ENCODE data around the gene VAMP5. TPM values are rescaled to one million over a fixed set of nuclear protein-coding genes. Genes with fewer than 3 reads are reported as not detected.

VAMP5 gene
- total and polyA plus RNA-seq, 4 donors, result 9.7 to 74.6 (median 40.2) TPM

GRCh38 chr2:85564144-85564563 lies 20.1 kb upstream of the VAMP5 start:
- no peaks in the 10 kb centered on the region for H3K9me3 ChIP-seq (ENCODE audit: control insufficient read depth in 4 of 4, low read length in 3 of 4)
- no peaks in the 10 kb centered on the region for H3K36me3 ChIP-seq (ENCODE audit: control insufficient read depth in 4 of 4, insufficient read depth in 3 of 4, low read depth in 1 of 4, low read length in 3 of 4)
- TF ChIP-seq EGR1 (IDR thresholded peaks at IDR 0.05; ENCODE audit: low read depth in 2 of 2), result no peak
- TF ChIP-seq, protein P1, sequence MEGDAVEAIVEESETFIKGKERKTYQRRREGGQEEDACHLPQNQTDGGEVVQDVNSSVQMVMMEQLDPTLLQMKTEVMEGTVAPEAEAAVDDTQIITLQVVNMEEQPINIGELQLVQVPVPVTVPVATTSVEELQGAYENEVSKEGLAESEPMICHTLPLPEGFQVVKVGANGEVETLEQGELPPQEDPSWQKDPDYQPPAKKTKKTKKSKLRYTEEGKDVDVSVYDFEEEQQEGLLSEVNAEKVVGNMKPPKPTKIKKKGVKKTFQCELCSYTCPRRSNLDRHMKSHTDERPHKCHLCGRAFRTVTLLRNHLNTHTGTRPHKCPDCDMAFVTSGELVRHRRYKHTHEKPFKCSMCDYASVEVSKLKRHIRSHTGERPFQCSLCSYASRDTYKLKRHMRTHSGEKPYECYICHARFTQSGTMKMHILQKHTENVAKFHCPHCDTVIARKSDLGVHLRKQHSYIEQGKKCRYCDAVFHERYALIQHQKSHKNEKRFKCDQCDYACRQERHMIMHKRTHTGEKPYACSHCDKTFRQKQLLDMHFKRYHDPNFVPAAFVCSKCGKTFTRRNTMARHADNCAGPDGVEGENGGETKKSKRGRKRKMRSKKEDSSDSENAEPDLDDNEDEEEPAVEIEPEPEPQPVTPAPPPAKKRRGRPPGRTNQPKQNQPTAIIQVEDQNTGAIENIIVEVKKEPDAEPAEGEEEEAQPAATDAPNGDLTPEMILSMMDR (IDR thresholded peaks at IDR 0.05; ENCODE audit: low read depth, low read length, missing input control), result no peak
- no peak for TF ChIP-seq HNF4A (conservative IDR thresholded peaks at IDR 0.05)
- TF ChIP-seq, protein P2, sequence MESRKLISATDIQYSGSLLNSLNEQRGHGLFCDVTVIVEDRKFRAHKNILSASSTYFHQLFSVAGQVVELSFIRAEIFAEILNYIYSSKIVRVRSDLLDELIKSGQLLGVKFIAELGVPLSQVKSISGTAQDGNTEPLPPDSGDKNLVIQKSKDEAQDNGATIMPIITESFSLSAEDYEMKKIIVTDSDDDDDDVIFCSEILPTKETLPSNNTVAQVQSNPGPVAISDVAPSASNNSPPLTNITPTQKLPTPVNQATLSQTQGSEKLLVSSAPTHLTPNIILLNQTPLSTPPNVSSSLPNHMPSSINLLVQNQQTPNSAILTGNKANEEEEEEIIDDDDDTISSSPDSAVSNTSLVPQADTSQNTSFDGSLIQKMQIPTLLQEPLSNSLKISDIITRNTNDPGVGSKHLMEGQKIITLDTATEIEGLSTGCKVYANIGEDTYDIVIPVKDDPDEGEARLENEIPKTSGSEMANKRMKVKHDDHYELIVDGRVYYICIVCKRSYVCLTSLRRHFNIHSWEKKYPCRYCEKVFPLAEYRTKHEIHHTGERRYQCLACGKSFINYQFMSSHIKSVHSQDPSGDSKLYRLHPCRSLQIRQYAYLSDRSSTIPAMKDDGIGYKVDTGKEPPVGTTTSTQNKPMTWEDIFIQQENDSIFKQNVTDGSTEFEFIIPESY (IDR thresholded peaks at IDR 0.05), result no peak
- no peak for DNase-seq (ENCODE audit: low spot score)
- H3K9ac ChIP-seq (ENCODE audit: low read depth in 1 of 2, low read length in 2 of 2), result no peak overlapping the region
- WGBS, result 93% methylated on average over 5 of the region's 5 CpGs
- H3K4me1 ChIP-seq (ENCODE audit: control insufficient read depth in 4 of 4, insufficient read depth in 4 of 4, low read length in 3 of 4), result peaks cover 2 to 5% (median 5%) of the 10 kb centered on the region in 4 donors
- H3K4me3 ChIP-seq (ENCODE audit: low read depth in 1 of 3, low read length in 3 of 3), result no peak overlapping the region
- H3K27me3 ChIP-seq (ENCODE audit: control insufficient read depth in 4 of 4, insufficient read depth in 4 of 4, low read length in 3 of 4), result no peaks in the 10 kb centered on the region
- H3K27ac ChIP-seq (ENCODE audit: low read depth in 1 of 2, low read length in 2 of 2), result no peak overlapping the region

DNA sequence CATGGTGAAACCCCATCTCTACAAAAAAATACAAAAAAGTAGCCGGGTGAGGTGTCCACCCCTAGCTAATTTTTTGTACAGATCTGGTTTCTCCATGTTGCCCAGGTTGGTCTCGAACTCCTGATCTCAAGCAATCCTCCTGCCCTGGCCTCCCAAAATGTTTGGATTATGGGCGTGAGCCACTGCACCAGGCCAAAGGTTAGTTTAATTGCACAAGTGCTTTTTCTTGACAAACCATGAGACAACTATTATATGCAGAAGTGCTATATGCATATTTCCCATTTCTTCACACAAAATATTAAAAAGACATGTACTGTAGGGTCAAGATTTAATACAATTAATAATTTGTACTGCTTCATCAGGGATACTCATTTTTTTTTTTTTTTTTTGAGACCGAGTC lies 18.0 kb upstream of the VAMP5 start:
- no peaks in the 10 kb centered on the region for H3K27me3 ChIP-seq (ENCODE audit: control insufficient read depth in 4 of 4, insufficient read depth in 4 of 4, low read length in 3 of 4)
- TF ChIP-seq FOXA2 (IDR thresholded peaks at IDR 0.05), result no peak
- no peak overlapping the region for H3K27ac ChIP-seq (ENCODE audit: low read depth in 1 of 2, low read length in 2 of 2)
- no peak for DNase-seq (ENCODE audit: low spot score)
- no peaks in the 10 kb centered on the region for H3K36me3 ChIP-seq (ENCODE audit: control insufficient read depth in 4 of 4, insufficient read depth in 3 of 4, low read depth in 1 of 4, low read length in 3 of 4)
- WGBS, result 86% methylated on average over 4 of the region's 4 CpGs
- no peak overlapping the region for H3K4me3 ChIP-seq (ENCODE audit: low read depth in 1 of 3, low read length in 3 of 3)
- H3K9me3 ChIP-seq (ENCODE audit: control insufficient read depth in 4 of 4, low read length in 3 of 4), result no peaks in the 10 kb centered on the region
- no peak overlapping the region for H3K9ac ChIP-seq (ENCODE audit: low read depth in 1 of 2, low read length in 2 of 2)
- peaks cover 0 to 2% (median 0%) of the 10 kb centered on the region in 4 donors for H3K4me1 ChIP-seq (ENCODE audit: control insufficient read depth in 4 of 4, insufficient read depth in 4 of 4, low read length in 3 of 4)

DNA sequence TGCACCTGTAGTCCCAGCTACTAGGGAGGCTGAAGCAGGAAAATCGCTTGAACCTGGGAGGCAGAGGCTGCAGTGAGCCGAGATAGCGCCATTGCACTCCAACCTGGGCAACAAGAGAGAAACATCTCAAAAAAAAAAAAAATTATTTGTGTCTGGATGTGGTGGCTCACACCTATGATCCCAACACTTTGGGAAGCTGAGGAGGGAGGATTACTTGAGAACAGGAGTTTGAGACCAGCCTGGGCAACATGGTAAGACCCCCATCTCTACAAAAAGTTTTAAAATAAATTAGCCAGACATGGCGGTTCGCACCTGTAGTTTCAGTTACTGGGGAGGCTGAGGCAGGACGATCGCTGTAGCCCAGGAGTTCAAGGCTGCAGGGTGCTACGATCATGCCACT lies 8.5 kb upstream of the VAMP5 start:
- Histone ChIP-seq H3K4me1 (ENCODE audit: control insufficient read depth in 4 of 4, insufficient read depth in 4 of 4, low read length in 3 of 4) (peaks cover 5 to 20% (median 13%) of the 10 kb centered on the region in 4 donors), H3K9me3 (ENCODE audit: control insufficient read depth in 4 of 4, low read length in 3 of 4) (no peaks in the 10 kb centered on the region), H3K27ac (ENCODE audit: low read depth in 1 of 2, low read length in 2 of 2) (no peak overlapping the region), H3K27me3 (ENCODE audit: control insufficient read depth in 4 of 4, insufficient read depth in 4 of 4, low read length in 3 of 4) (no peaks in the 10 kb centered on the region), H3K4me3 (ENCODE audit: low read depth in 1 of 3, low read length in 3 of 3) (no peak overlapping the region), H3K36me3 (ENCODE audit: control insufficient read depth in 4 of 4, insufficient read depth in 3 of 4, low read depth in 1 of 4, low read length in 3 of 4) (no peaks in the 10 kb centered on the region), H3K9ac (ENCODE audit: low read depth in 1 of 2, low read length in 2 of 2) (no peak overlapping the region)
- WGBS, result 80% methylated on average over 8 of the region's 8 CpGs
- TF ChIP-seq, protein P3, sequence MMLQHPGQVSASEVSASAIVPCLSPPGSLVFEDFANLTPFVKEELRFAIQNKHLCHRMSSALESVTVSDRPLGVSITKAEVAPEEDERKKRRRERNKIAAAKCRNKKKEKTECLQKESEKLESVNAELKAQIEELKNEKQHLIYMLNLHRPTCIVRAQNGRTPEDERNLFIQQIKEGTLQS (IDR thresholded peaks at IDR 0.05), result no peak
- TF ChIP-seq EGR1 (IDR thresholded peaks at IDR 0.05; ENCODE audit: low read depth in 2 of 2) (no peak), JUND (IDR thresholded peaks at IDR 0.05) (no peak), GABPA (IDR thresholded peaks at IDR 0.05 in 1 of 2, conservative IDR thresholded peaks at IDR 0.05 in 1 of 2) (no peak), HNF4G (IDR thresholded peaks at IDR 0.05) (no peak), SP1 (IDR thresholded peaks at IDR 0.05) (no peak), TAF1 (conservative IDR thresholded peaks at IDR 0.05) (no peak)
- no peak for DNase-seq (ENCODE audit: low spot score)
